ENCODE measurements around the gene HLA-E.

- TF ChIP-seq CTCF (IDR thresholded peaks at IDR 0.05; ENCODE audit: low read depth, low read length) (no peak), EZH2phosphoT487 (IDR thresholded peaks at IDR 0.05; ENCODE audit: low read depth) (no peak)
Observed at GRCh38 chr6:30446259-30446658, 43.0 kb upstream of the HLA-E start.
